Muscle of arm (tissue), 12 donors: ENCODE data around the gene ZMYND10. TPM values are rescaled to one million over a fixed set of nuclear protein-coding genes. Genes with fewer than 3 reads are reported as not detected.

Source experiments
- DNase-seq: peaks from one replicate; pipeline ENCODE4 v3.0.0-alpha.2; 2013
- polyA plus RNA-seq, 12 donors: library from polyadenylated mRNA; unstranded; fragments of 120-200 nt; gene quantifications; one replicate each; pipeline ENCODE4 v1.2.1, GENCODE V29; 2013; ENCODE audit not compliant: insufficient read length in 12 of 12

Gene ZMYND10
- polyA plus RNA-seq, 12 donors = 0.65 to 1.7 (median 0.83) TPM; not detected in 2

GRCh38 chr3:50371133-50371685 lies 25.7 kb upstream of the ZMYND10 start:
- DNase-seq = no peak

- peak; percentile 73 for DNase-seq
Measured at GRCh38 chr3:50370594-50370993, 25.1 kb upstream of the ZMYND10 start.

GRCh38 chr3:50369012-50369670 lies 23.6 kb upstream of the ZMYND10 start:
- DNase-seq = no peak

- DNase-seq = no peak
Measured at GRCh38 chr3:50365842-50366220, 20.3 kb upstream of the ZMYND10 start.

- peak; percentile 68 for DNase-seq
Measured at GRCh38 chr3:50365080-50365841, 19.7 kb upstream of the ZMYND10 start.

- DNase-seq = no peak
Measured at GRCh38 chr3:50364573-50365079, 19.1 kb upstream of the ZMYND10 start.

- DNase-seq = no peak
Measured at GRCh38 chr3:50359760-50360110, 14.2 kb upstream of the ZMYND10 start.

GRCh38 chr3:50358911-50359759 lies 13.6 kb upstream of the ZMYND10 start, which contains the start of gene TMEM115:
Gene TMEM115 (minus strand): TSS chr3:50359521. CDS start chr3:50359063, 458 bp downstream.
- DNase-seq = peak; percentile 98

- no peak for DNase-seq
Measured at GRCh38 chr3:50358355-50358910, 12.9 kb upstream of the ZMYND10 start.

- DNase-seq = no peak
Measured at GRCh38 chr3:50357481-50357880, 11.9 kb upstream of the ZMYND10 start.

- no peak for DNase-seq
Measured at GRCh38 chr3:50356553-50356952, 11.0 kb upstream of the ZMYND10 start.

GRCh38 chr3:50355829-50356552 lies 10.5 kb upstream of the ZMYND10 start:
- DNase-seq = no peak

GRCh38 chr3:50354850-50355249 lies 9.3 kb upstream of the ZMYND10 start:
- no peak for DNase-seq

- no peak for DNase-seq
Measured at GRCh38 chr3:50354186-50354764, 8.7 kb upstream of the ZMYND10 start.

GRCh38 chr3:50353245-50354004 lies 7.9 kb upstream of the ZMYND10 start:
- DNase-seq = no peak

- no peak for DNase-seq
Measured at GRCh38 chr3:50352781-50353180, 7.2 kb upstream of the ZMYND10 start.

GRCh38 chr3:50351323-50351697 lies 5.8 kb upstream of the ZMYND10 start:
- DNase-seq = no peak

- peak; percentile 95 for DNase-seq
Measured at GRCh38 chr3:50350527-50351322, 5.2 kb upstream of the ZMYND10 start, which contains the start of the genes CYB561D2 and NPRL2. Gene CYB561D2 (plus strand): TSS chr3:50350862. CDS start chr3:50351434, 572 bp downstream. Gene NPRL2 (minus strand): TSS chr3:50350775. CDS start chr3:50350652, 123 bp downstream.

- DNase-seq = no peak
Measured at GRCh38 chr3:50350213-50350526, 4.6 kb upstream of the ZMYND10 start.
